ENCODE measurements around the gene DOCK4.

DNA sequence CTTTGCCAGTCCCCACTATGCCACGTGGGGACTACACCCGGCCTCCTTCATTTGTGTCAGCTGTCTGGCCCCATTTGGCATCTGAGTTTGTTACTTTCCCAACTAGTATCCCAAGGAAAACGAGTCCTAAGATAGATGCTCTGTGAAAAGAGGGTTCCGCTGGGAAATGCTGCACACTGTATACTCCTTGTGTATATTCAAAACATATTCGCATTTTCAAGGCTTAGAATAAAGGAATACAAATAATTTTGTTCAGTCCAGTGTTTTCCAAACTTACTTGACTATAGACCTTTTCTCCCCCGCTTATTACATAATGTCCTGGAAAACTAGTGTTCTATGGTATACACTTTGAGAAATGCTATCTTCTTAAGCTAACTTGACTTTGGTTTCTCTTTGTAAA, 476.1 kb downstream of the DOCK4 start:
- TF ChIP-seq, protein P1, sequence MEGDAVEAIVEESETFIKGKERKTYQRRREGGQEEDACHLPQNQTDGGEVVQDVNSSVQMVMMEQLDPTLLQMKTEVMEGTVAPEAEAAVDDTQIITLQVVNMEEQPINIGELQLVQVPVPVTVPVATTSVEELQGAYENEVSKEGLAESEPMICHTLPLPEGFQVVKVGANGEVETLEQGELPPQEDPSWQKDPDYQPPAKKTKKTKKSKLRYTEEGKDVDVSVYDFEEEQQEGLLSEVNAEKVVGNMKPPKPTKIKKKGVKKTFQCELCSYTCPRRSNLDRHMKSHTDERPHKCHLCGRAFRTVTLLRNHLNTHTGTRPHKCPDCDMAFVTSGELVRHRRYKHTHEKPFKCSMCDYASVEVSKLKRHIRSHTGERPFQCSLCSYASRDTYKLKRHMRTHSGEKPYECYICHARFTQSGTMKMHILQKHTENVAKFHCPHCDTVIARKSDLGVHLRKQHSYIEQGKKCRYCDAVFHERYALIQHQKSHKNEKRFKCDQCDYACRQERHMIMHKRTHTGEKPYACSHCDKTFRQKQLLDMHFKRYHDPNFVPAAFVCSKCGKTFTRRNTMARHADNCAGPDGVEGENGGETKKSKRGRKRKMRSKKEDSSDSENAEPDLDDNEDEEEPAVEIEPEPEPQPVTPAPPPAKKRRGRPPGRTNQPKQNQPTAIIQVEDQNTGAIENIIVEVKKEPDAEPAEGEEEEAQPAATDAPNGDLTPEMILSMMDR (IDR thresholded peaks at IDR 0.05; ENCODE audit: insufficient read depth, low read depth, low read length) = no peak
- no peak for TF ChIP-seq EZH2 (IDR thresholded peaks at IDR 0.05; ENCODE audit: insufficient read depth, low read length)
